ENCODE measurements around the gene WDHD1.

- TF ChIP-seq TAF1 (IDR thresholded peaks at IDR 0.05; ENCODE audit: borderline replicate concordance, insufficient read depth, low read length) = no peak
- no peak for TF ChIP-seq POLR2AphosphoS5 (IDR thresholded peaks at IDR 0.05; ENCODE audit: low read depth, low read length)
- no peak for TF ChIP-seq REST (IDR thresholded peaks at IDR 0.05; ENCODE audit: insufficient read depth in 1 of 2, low read depth in 2 of 2, low read length in 2 of 2)
- no peak for TF ChIP-seq SIN3A (IDR thresholded peaks at IDR 0.05; ENCODE audit: borderline replicate concordance, insufficient read depth, low read length)
These were observed 127.3 kb downstream of the WDHD1 start for GRCh38 chr14:54899573-54899972.
